Measurements from ENCODE around the gene ELL2. TPM values are rescaled to one million over a fixed set of nuclear protein-coding genes. Genes with fewer than 3 reads are reported as not detected.

Gene ELL2
- polyA plus RNA-seq, 1 of the 3 experiments (the other 2 are of a cell fraction): 18.4 TPM

- TF ChIP-seq, protein P1, sequence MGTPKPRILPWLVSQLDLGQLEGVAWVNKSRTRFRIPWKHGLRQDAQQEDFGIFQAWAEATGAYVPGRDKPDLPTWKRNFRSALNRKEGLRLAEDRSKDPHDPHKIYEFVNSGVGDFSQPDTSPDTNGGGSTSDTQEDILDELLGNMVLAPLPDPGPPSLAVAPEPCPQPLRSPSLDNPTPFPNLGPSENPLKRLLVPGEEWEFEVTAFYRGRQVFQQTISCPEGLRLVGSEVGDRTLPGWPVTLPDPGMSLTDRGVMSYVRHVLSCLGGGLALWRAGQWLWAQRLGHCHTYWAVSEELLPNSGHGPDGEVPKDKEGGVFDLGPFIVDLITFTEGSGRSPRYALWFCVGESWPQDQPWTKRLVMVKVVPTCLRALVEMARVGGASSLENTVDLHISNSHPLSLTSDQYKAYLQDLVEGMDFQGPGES (IDR thresholded peaks at IDR 0.05; ENCODE audit: low read depth, low read length): no peak
- TF ChIP-seq, protein P2, sequence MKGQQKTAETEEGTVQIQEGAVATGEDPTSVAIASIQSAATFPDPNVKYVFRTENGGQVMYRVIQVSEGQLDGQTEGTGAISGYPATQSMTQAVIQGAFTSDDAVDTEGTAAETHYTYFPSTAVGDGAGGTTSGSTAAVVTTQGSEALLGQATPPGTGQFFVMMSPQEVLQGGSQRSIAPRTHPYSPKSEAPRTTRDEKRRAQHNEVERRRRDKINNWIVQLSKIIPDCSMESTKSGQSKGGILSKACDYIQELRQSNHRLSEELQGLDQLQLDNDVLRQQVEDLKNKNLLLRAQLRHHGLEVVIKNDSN (IDR thresholded peaks at IDR 0.05; ENCODE audit: borderline replicate concordance, low read depth): no peak
- TF ChIP-seq NRF1 (IDR thresholded peaks at IDR 0.05; ENCODE audit: low read depth, low read length) (no peak), SIN3A (IDR thresholded peaks at IDR 0.05; ENCODE audit: borderline replicate concordance, low read depth, low read length) (no peak), ELF1 (IDR thresholded peaks at IDR 0.05) (no peak), CHD2 (IDR thresholded peaks at IDR 0.05; ENCODE audit: low read length, partially characterized antibody) (no peak)
- TF ChIP-seq, protein P3, sequence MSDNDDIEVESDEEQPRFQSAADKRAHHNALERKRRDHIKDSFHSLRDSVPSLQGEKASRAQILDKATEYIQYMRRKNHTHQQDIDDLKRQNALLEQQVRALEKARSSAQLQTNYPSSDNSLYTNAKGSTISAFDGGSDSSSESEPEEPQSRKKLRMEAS (IDR thresholded peaks at IDR 0.05; ENCODE audit: low read depth): no peak
Observed at GRCh38 chr5:95887977-95888376, 73.7 kb downstream of the ELL2 start (continued).

DNA sequence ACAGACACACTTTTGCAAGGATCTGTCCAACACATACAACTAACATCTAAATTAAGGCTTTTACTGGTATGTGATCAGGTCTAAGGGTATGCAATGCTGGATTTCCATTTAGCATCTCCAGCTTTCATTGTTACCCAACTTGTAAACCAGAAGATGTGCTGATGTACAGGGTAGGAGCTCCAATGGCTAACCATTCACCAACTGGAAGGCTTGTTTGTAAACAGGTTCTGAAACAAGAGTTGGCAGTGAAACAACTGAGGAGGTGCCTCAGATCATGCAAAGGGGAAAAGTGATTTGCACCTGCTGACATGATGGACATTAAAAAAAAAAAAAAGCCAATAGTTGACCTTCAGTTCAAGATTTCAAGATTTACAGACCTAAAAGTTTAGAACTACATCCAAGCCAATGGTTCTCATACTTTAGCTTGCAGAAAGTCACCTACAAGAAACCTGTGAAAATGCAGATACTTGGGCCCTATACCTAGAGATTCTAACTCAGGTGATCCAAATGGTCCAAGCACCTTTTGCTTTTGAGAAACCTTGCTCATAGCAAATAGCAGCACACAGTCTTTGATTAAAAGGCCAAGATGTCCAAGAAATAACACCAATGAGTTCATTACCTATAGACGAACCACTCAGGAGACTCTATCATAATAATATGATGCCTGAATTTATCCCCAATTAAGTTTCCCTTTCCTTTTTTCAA, 75.2 kb downstream of the ELL2 start:
- no peaks in the 10 kb centered on the region for H3K27me3 ChIP-seq (ENCODE audit: insufficient read depth)
- H3K9ac ChIP-seq: no peak overlapping the region
- no peaks in the 10 kb centered on the region for H3K9me2 ChIP-seq
- H3K4me1 ChIP-seq (ENCODE audit: control insufficient read depth in 1 of 2, insufficient read depth in 2 of 2, low read depth in 1 of 2, low read length in 1 of 2): no peaks in the 10 kb centered on the region
- no peak overlapping the region for H2AFZ ChIP-seq (ENCODE audit: low read depth)
- no peak overlapping the region for H3K27ac ChIP-seq (ENCODE audit: low read depth in 2 of 2, low read length in 1 of 2)
- TF ChIP-seq SMC3 (IDR thresholded peaks at IDR 0.05; ENCODE audit: low read depth, low read length) (no peak), JUND (IDR thresholded peaks at IDR 0.05) (no peak), USF2 (IDR thresholded peaks at IDR 0.05; ENCODE audit: borderline replicate concordance, low read depth, low read length) (no peak), REST (IDR thresholded peaks at IDR 0.05; ENCODE audit: low read depth, low read length) (no peak), MXI1 (IDR thresholded peaks at IDR 0.05; ENCODE audit: low read depth, low read length) (no peak), ZBTB33 (IDR thresholded peaks at IDR 0.05; ENCODE audit: borderline replicate concordance, low read depth) (no peak), CHD2 (IDR thresholded peaks at IDR 0.05; ENCODE audit: low read length, partially characterized antibody) (no peak), POLR2AphosphoS5 (IDR thresholded peaks at IDR 0.05; ENCODE audit: low read depth, low read length) (no peak), RAD21 (IDR thresholded peaks at IDR 0.05; ENCODE audit: low read length) (no peak), MEF2A (IDR thresholded peaks at IDR 0.05; ENCODE audit: borderline replicate concordance, low read depth) (no peak), NFIC (IDR thresholded peaks at IDR 0.05; ENCODE audit: borderline replicate concordance) (no peak), EP300 (IDR thresholded peaks at IDR 0.05; ENCODE audit: borderline replicate concordance in 1 of 2, low read depth in 1 of 2, low read length in 1 of 2) (no peak)
- TF ChIP-seq, protein P2 (IDR thresholded peaks at IDR 0.05; ENCODE audit: borderline replicate concordance, low read depth): no peak
- no peaks in the 10 kb centered on the region for H3K9me3 ChIP-seq
- no peak overlapping the region for H3K4me2 ChIP-seq
- H3K36me3 ChIP-seq (replicated peaks in 1 of 2; ENCODE audit: control insufficient read depth in 1 of 2, insufficient read depth in 2 of 2, low read length in 1 of 2): peaks cover 52 to 73% of the 10 kb centered on the region in 2 experiments
- H3K4me3 ChIP-seq (ENCODE audit: low read depth in 2 of 2, low read length in 1 of 2): no peak overlapping the region
- no peaks in the 10 kb centered on the region for H4K20me1 ChIP-seq (ENCODE audit: insufficient read depth)
- H3F3A ChIP-seq (replicated peaks; ENCODE audit: insufficient read depth): peaks cover 34% of the 10 kb centered on the region
- 91% methylated on average over 1 of the region's 1 CpG for WGBS (ENCODE audit: low lambda C conversion rate)
- peaks cover 2% of the 10 kb centered on the region; the same call in 1 of the 2 replicates for H3K79me2 ChIP-seq (ENCODE audit: insufficient read depth)
- no peak for DNase-seq
- CTCF ChIA-PET: interaction anchor here (1.0 kb wide), 1 partner anchor 450 kb away, joined by 3 read pairs; no protein-coding TSS in a partner anchor
- POLR2A ChIA-PET: no interaction called here

Data from SK-N-SH (cell line).